SW480 (cell line): ENCODE data around the gene CCR4.
"Not testable (repeated sequence)": the region's sequence is repeated elsewhere in the genome, so short reads cannot be mapped to it uniquely, and the experiment has no call there.

Experiments
- DNase-seq: peaks from one replicate; pipeline ENCODE4 v3.0.0-alpha.2; 2016; ENCODE audit warnings: low spot score

Gene CCR4

DNA sequence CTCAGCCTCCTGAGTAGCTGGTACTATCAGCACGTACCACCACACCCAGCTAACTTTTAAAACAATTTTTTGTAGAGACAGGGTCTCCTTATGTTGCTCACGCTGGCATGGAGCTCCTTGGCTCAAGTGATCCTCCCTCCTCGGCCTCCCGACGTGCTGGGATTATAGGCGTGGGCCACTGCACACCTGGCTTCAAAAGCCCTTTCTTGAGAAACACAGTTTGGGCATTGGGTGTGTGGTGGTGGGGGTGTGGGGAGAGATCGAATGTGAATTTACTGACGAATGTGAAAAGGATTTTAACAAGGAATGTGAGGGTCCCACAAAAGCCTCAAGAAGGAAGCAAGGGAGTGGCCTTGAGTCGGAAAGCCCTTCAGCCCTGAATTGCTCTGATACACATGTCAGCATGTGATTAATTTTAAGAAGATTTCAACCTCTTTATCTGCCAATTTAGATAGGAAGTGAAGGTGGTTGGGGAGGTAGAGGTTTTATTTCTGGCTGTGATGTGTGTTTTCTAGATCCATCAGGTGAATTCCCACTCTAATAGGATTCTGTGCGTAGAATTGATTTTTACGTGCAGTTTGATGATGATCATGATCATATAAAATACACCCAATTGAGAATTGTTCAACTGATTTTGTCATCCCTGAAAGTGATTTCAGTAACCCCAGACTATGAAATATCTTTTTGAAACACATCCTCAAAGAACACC lies 1.1 kb downstream of the CCR4 start:
- no peak for DNase-seq

DNA sequence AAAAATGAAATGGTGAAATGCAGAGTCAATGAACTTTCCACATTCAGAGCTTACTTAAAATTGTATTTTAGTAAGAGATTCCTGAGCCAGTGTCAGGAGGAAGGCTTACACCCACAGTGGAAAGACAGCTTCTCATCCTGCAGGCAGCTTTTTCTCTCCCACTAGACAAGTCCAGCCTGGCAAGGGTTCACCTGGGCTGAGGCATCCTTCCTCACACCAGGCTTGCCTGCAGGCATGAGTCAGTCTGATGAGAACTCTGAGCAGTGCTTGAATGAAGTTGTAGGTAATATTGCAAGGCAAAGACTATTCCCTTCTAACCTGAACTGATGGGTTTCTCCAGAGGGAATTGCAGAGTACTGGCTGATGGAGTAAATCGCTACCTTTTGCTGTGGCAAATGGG lies 3.1 kb downstream of the CCR4 start:
- no peak for DNase-seq

DNA sequence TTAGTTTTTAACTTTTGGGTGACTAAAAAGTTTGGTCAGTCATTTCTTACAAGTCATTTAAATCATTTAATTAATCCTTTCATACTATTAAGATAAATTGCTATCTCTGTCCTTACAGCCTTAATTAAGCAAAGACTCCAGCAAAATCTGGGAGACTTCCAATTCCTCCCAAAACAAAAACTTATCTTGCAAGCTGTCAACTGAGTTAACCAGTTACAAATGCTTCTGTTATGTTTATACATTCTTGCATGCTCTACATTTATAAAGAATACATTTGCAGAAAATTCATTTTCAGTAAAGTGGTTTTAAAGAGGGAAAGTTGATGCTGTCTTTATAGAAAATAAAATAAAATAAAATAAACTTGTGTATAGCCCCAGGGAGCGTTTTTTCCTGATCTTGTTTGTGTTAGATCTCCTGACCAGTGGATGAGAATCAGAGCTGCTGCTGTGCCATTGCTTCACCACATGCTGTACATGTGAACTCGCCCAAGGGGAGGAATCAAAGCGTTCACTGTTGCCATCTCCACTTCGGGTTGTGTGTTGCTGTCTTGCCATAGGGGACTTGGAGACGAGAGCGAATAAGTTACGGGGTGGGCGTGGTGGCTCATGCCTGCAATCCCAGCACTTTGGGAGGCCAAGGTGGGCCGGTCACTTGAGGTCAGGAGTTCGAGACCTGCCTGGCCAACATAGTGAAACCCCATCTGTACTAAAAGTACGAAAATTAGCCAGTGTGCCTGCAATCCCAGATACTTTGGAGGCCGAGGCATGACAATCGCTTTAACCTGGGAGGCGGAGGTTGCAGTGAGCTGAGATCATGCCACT lies 5.5 kb downstream of the CCR4 start:
- DNase-seq: no peak

DNA sequence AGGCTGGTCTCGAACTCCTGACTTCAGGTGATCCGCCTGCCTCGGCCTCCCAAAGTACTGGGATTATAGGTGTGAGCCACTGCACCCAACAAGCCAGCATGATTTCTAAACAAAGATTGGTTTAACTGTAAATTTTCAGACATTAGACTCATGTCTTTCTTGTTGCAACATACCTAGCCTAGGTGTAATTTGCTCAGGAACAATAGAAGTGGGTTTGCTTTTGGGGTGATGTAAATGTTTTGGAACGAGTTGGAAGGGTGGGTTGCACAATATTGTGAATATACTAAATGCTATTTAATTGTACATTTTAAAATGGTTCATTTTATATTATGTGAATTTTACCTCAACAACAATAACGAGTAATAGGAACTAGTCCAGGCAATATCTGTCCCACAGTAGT lies 7.1 kb downstream of the CCR4 start:
- DNase-seq: no peak

DNA sequence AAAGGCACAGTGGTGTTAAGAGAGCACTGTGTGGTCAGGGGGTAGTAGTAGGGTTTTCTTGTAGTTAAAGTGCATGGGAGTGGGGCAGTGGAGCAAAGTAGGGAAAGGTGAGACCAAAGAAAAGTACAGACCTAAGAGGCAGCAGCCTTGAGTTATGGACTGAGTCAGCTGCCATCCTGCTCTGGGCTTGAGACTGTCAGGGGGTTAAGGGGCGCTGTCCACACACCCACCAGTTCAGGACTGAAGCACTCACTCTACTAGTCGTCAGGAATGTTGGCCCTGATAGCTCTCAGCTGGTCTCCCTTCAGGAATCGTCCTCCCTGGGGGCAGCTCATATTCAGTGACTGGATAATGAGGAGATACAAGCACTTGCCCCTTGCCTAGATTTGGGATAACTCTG lies 7.9 kb downstream of the CCR4 start:
- no peak for DNase-seq

DNA sequence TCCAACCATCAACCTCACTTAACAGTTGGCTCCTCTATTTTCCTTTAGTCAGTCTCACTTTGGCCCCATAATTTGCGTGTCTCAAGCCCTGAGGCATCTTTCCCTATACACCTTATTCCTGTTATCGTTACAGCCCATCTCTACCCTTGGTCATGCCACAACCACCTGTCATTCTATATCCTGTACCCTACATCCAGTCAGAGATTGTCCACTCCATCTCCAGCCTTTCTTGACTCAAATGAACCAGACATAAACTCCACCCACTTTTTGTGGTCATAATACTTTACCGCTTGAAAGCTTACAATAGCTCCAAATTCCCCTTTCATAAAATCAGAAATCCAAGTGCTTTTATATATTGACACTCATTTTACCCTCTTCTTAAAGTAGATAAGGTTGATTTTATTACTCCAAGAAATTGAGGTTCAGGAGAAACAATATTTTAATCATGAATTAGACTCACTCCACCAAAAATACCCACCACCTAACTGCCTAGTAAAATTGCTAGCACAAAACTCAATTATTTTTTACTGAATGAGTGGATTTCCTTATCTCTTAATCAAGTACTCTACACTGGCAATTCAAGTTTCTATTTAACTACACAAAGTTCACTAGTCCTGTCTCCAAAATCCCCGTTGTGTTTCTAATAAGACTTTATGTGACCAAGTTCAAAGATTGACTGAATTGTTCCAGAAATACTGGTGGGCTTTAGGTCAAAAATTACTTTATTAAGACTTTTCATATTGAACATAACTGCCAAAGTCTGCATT lies 9.1 kb downstream of the CCR4 start:
- DNase-seq: no peak

DNA sequence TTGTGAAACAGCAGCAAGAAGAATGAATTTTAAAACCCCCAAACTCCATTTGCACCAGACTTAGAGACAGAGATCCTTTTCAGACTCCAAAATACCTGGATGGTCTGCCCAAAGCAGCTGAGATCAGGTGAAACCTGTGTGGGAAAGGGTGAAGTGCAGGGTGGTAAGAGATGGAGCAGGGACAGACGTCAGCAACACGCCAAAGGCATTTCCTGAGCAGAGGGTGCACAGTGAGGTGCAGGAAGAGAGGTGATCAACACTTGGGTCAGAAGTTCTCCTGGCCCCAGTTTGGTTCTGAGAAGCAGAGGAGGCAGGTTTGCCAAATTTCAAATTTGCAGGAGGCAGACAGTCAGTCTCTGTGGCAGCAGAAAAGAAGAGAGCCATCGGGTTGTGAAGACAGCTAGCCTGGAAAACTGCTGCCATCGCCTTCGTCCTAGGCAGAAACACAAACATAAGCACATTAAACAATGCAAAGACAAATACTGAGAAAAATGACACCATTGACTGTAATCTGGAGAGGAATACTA lies 9.8 kb downstream of the CCR4 start:
- no peak for DNase-seq

DNA sequence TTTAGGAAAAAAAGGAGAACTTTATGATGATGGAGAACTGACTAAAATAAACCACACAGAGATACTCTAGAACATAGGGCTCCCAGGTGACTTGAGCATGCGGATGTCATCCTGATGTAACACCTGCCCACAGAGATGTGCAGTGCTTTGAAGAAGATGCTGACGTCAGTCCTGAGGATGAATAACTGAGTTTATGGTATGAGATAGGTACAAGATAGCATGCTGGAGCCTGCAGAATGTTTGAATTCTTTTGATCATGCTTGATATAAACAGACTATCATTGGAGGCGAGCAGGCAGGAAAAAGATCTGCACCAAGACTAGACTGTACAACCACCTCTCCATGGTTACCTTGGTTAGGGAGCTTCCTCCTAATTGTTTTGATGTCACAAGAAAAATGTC lies 12.4 kb downstream of the CCR4 start:
- DNase-seq: no peak

DNA sequence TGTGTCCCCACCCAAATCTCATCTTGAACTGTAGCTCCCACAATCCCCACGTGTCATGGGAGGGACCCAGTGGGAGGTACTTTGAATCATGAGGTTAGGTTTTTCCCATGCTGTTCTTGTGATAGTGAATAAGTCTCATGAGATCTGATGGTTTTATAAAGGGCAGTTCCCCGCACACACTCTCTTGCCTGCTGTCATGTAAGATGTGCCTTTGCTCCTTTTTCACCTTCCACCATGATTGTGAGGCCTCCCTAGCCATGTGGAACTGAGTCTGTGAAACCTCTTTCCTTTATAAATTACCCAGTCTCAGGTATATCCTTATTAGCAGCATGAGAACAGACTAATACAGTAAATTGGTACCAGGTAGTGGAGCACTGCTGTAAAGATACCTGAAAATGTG lies 13.3 kb downstream of the CCR4 start:
- DNase-seq: not testable (repeated sequence)

DNA sequence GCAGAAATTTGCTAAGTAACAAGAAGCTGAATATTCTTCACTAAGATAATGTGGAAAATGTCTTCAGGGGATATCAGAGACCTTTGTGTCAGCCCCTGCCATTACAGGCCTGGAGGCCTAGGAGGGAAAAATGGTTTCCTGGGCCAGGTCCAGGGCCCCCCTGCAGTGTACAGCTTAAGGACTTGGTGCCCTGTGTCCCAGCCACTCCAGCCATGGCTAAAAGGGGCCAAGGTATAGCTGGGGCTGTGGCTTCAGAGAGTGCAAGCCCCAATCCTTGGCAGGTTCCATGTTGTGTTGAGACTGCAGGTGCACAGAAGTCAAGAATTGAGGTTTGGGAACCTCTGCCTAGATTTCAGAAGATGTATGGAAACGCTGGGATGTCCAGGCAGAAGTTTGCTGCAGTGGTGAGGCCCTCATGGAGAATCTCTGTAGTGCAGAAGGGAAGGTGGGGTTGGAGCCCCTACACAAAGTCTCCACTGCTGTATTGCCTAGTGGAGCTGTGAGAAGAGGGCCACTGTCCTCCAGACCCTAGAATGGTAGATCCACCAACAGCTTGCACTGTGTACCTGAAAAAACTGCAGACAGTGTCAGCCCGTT lies 14.3 kb downstream of the CCR4 start:
- DNase-seq: not testable (repeated sequence)

DNA sequence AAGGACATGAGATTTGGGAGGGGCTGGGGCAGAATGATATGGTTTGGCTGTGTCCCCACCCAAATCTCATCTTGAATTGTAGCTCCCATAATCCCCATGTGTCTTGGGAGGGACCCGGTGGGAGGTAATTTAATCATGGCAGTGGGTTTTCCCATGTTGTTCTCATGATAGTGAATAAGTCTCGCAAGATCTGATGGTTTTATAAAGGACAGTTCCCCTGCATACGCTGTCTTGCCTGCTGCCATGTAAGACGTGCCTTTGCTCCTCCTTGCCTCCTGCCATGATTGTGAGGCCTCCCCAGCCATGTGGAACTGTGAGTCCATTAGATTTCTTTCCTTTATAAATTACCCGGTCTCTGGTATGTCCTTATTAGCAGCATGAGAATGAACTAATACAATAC lies 15.2 kb downstream of the CCR4 start:
- not testable (repeated sequence) for DNase-seq

DNA sequence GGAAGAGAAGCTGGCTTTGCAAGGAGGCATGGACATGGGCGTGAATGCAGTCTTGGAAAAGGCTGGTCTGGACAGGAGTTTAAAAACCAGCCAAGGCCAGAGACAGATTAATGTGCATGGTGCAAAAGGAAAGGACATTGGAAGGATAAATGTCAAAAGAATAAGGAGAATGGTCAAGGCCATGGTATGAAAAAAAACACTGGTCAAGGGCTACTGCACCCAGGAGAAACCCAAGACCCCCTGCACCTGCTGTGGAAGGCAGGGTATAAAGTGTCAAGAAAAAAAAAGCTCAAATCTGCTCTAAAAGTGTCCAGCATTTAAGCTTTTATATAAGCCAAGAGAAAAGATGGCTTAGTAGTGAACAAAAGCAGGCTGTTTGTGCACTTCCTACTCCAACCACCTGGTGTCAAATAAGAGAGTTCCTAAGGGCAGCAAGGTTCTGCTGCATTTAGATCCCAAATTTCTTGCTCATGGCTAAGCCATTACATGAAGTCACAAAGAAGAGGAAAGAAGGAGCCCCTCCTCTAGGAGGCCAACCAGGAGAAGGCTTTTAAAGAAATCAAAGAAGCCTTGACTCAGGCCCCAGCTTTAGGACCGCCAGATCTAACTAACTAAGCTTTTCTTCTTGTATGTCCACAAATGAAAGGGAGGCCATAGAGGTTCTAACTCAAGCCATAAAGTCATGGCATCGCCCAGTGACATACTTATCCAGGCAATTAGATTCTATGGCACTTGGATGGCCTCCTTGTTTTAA lies 16.9 kb downstream of the CCR4 start:
- DNase-seq: no peak

DNA sequence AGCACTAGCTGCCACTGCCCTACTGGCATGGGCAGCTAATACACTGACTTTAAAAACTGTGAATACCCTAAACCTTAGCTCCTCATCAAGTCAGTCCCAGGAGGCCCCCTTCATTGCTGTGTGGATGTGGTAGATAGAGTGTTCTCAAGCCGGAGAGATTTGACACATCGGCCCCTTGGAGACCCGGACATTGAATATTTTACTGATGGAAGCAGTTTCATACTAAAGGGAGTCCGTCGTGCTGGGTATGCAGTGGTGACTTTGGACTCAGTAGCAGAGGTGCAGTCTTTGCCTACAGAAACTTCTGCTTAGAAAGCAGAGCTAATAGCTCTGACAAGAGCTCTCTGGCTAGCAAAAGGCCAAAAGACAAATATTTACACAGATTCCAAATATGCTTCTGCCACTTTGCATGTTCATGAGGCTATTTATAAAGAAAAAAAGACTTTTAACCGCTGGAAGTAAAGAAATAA lies 17.5 kb downstream of the CCR4 start:
- DNase-seq: no peak

DNA sequence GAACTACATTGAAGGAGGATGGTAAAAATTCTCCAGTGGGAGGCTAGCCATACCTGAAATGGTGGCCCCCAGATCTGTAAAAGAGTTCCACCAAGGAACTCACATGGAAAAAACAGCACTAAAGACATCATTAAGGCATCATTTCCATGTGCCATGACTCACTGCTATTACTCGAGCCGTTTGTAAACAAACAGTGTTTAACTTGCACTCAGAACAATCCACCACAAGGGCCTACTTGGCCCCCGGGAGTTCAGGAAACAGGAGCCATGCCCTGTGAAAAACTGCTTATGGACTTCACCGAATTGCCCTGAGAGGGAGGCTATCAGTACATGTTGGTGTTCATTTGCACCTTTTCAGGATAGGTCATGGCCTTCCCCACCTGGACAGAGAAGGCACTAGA lies 18.2 kb downstream of the CCR4 start:
- DNase-seq: no peak

DNA sequence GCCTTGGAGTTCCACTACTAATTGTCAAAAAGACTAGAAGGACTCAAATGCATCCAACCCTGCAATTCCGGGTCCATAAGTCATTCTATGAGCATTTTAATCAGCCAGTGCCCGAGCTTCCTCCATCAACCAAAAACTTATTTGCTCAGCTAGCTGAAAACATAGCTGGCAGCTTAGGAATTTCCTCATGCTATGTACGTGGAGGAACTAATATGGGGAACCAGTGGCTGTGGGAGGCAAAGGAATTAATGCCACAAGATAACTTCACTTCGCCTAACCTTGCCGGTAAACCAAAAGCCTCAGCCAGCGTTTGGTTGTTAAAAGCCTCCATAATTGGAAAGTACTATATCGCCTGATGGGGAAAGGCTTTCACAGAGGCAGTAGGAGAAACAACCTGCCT lies 19.8 kb downstream of the CCR4 start:
- DNase-seq: not testable (repeated sequence)

DNA sequence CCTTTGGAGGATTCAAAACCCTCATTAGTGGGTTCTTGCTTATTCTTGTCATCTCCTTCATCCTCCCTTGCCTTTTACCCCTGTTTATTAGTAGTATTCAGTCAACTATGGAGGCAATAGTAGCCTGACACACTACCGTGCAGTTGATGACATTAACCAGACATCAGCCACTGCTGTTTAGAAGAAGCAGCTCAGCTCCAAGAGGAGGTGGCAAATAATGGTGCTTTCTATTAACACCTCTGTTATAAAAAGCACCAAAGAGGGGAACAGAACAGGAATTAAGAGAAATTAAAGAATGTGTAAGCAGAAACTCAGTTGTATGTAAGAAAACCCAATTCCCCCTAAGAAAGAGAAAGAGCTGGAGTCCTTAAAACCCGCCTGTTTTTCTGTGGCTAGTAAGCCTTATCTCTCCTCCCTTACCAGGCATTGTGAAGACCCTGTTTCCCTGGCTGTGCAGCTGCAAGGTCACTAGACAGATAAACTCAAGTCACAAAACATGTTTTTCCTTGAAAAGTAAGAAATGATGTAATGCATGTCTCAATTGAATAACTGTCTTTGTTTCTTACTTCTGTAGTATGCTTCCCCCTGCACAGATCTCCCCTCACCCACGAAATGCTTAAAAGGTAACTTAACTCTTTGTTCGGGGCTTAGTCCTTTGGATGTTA lies 21.2 kb downstream of the CCR4 start:
- DNase-seq: no peak

DNA sequence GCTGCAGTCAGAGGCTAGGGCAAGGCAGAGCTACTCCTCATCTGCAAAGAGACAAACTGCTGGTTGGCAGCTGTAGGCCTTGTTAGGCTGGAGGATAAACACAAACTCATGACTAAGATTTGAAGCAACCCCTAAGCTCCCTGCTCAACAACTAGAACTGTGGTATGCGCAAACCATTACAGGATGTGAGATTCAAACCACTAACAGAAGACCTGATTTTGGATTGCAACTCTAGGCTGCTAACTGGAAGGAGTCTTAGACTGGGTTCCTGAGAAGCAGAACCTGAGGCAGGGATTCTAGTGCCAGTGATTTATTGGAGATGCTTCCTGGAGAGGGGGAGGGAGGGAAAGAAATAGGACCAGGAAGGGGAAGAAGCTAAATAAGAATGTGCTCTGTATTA lies 22.5 kb downstream of the CCR4 start:
- no peak for DNase-seq

DNA sequence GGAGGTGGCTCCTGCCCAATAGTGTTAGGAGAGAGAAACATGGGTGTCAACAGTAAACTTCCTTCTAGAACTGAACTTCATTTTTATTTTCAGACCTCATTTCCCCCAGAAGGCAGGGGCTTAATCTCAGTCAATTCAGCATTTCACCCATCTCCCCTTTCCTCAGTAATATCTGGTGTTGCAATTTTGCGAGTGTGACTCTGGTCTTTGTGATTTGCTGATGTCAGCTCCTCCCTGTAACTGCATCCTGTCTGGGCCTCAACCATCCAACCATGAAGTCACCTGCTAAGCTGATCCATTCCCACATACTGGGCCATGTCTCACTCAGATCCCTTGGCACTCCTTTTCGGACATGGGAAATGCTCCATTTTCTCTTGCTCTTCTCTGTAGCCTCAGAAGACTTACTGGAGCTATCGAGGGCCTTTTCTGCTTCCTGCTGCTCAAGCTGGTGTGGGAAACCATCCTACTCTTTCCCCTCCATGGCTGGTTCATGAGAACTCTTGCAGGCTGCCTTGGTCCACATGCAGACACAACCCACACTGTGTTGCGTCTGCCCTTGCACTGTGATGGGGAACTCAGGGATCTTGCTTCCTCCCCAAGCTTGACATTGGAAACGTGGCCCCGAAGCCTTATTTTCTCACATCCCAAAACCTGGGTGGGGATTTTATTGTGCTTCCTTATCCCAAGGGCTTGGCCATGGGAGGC lies 24.6 kb downstream of the CCR4 start:
- DNase-seq: no peak

DNA sequence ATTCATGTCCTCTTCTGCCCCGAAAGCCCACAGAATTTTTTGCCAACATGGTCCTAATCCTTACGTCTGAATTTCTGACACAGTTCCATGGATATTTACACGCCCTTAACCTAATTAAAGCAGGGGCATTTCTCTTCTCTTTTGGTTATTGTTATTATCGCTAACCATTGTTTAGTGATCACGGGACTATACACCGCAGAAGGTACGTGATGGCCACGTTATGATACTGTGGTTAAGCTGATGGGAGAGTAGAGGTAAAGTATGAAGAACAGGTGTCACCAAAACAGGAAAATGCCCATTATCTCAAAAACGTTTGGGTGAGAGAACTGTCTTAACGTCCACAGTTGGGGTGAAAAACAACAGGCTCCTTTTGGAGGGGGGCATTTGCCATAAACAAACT lies 26.4 kb downstream of the CCR4 start:
- no peak for DNase-seq

DNA sequence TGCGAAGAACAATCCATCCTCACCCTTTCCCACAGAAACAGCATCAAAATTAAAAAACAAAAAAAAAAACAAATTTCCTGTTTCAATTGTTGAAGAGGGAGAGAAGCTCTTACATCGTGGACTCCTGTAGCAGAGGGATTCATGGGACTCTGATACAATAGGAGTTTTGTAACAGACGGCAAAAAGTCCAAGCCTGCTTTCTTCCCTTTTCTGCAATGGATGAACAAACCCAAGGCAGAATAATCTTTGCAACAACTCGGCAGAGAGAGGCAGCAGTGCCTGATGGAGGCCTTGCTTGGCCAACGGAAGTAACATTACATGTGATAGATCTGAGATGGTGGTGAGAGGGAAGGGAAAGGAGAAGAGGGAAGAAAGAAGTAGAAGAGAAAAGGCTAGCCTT lies 26.9 kb downstream of the CCR4 start:
- DNase-seq: no peak
